Medulla oblongata (tissue), 1 donor: Measurements from ENCODE around the gene CRK.

Experiments used
- DNase-seq: peaks from one replicate; pipeline ENCODE4 v3.0.0-alpha.2; 2015; ENCODE audit errors: extremely low spot score

CRK gene

DNA sequence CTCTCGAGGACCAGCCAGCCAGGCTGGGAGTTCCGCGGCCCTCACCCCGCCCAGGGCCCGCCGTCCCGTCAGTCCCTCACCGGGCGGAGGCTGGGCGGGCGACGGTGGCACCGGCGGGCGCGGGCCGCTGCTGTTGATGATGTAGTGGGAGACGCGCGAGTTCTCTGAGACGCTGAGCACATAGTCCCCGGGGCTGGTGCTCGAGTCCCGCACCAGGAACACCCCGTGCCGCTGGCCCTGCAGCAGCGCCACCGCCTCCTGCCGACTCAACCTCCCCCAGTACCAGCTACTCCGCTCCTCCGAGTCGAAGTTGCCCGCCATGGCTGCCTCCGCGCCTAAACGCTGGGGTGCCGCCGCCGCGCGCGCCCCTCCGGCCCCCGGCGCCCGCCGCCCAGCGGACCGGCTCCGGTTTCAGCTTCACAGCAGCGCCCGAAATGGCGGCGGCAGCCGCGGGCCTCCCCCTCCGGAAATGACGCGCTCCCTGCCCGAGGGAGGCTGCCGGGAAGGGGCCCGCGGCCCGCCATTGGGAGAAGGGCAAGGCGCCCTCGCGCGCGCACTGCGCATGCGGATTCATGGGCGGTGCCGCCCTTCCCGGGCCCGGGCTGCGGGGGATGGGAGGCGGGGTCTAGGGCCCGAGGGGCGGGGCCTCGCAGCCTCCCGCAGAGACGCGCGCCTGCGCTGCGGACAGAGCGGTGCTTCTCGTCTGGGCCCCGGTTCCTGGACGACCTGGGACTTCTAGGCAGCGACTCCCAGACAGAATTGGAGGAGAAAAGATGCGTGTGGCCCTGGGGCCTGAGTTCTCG is at the start of gene CRK:
CRK (minus strand) TSS at position 436 of the 803 bp plus-strand sequence; CDS start at position 321, 115 bp downstream.
- DNase-seq: peak; percentile 98

DNA sequence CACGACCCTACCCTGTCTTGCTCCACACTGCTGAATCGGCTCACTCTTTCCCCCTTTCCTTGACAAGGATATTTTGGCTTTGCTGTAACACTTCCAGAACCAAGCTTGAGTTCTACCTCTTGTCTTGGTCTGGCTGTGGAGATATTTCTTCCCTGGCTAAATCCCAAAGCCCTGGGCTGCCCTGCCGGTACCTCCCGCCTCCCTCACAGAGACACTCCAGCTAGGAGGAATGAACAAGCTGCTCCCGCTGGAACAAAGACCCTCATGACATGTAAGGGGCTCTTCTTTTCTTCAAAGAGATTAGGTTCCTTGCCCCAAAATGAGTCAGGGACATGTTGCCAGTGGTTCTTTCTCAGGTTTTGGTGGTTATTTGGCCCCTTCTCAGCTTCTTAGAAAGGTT is 49.6 kb upstream of the CRK start:
- DNase-seq: no peak

DNA sequence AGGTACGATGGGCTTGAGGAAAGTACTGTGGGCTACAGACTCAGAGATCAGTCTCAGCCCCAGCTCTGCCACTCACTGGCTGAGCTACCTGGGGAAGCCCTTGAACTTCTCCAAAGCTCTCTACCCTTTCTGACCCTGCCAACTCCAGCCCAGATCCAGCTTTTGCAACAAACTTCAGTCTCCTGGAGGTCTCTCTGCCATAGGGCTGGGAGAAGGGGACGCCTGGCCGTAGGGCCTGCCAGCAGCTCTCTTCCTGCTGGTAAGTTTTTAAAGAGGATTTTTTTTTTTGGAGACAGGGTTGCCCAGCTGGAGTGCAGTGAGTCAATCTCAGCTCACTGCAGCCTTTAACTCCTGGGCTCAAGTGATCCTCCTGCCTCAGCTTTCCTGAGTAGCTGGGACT is 48.8 kb upstream of the CRK start:
- no peak for DNase-seq

DNA sequence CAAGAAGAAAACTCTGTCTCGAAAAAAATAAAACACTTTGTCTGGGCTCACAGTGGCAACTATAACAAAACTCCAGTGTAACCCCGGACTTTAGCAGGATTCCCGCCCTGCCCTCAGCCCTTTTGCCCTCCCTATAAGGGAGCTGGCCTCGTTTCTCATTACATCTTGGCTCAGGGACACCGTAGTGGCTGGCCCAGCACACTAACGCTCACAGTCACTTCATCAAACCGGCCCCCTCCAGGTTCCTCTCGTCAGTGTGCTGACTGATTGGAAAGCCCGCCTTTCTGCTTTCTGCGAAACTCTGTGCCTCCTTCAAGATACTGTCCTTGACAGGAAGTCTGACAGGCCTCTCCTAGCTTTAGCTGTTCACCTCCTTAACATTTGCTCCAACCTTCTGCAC is 47.7 kb upstream of the CRK start:
- no peak for DNase-seq

DNA sequence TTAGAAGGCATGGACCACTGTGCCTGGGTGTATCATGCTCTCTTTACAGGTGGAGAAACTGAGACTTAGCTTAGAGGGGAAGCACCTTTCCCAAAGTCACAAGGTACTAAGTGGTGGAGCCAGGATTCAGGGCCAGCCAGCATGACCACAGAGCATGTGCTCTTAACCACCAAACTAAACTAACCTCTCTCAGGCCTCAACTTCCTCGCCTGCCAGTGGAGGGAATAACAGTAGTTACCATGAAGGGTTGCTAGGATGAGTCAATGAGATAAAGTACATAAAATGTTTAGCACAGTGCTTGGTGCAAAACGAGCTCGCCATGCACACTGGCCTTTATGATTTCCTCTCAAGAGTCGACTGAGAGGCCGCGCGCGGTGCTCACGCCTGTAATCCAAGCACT is 42.8 kb upstream of the CRK start:
- DNase-seq: no peak

DNA sequence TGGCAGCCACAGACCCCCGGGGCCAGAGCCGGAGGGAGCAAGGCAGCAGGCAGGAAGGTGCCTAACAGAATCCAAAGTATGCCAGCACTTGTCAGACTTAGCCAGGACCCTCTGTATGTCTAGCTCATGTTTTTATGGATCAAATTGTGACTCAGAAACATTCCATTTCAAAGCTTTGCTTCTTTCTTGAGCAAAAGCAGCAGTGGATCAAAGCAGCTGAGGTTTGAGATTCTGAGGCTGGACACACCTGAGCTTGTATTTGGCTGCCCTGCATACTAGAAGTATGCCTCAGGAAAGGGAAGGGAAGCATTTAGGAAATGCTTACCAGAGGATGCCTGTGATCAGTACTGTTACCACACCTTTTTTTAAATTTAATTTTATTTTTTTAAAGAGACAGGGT is 42.2 kb upstream of the CRK start:
- no peak for DNase-seq

DNA sequence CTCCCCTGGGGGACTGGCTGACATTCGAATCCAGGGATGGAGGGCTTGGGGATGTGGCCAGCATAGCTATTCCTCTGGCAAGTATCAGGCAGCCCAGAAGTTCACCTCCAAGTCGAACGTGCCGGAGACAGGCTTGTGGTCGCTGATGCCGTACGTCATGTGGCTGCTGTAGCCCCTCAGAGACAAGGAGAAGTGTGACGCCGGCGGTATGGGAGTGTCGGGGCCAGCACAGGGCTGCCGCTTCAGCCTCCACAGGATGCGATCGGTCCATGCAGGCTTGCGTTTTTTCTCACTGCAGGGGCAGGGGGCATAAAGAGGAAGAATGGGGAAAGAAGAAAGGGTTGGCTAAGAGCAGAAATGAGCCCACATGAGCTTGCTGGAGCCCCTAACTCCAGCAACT is 41.8 kb upstream of the CRK start:
- DNase-seq: no peak

DNA sequence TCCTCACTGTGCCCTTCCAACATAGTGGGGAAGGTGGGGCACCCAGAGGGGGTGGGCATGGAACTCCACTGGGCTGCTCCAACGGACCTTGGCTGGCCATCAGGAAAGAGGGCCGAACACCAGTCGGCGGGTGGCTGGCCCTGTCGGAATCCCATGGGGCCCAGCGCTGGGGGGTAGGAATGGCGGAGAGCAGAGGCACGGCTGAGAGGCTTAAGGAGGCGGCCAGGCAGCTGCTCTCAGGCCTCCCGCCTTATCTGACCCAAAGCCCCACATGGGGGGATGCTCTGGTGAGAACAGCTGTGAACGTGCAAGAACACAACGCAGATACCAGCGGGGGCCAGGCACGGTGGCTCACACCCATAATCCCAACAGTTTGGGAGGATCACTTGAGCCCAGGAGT is 40.8 kb upstream of the CRK start:
- DNase-seq: no peak

DNA sequence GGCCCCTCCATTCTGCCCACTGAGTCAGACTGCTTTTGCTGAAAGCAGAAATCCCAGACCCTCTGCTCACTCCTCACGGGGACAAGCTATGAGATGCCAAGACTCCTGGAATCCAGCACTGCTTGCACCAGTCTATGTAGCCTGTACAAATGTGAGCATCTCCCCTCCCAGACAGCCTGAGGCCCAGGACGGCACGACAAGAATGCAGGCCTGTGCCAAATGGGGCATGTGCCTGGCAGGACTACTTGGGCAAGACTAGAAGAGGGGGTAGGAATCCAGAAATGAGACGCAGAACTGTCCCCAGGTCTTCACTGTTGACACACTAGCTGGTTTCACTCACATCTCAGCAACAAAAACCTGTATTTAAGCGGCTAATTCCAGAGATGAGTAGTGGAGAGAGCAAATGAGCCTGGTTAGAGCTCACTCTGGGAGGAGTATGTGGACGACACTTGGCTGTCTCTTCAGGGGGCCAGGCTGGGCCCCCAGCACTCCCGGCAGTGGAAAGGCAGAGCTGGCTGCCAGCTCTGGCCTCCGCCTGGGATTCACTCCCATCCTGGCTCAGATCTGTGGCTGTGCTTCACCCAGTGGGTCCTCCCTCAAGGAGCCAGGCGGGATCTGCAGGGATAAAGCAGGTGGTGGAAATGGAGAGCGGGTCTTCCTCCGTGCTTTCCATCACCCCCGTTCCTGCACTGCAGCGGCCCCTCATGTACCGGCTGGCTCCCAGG is 39.4 kb upstream of the CRK start:
- DNase-seq: peak; percentile 22

DNA sequence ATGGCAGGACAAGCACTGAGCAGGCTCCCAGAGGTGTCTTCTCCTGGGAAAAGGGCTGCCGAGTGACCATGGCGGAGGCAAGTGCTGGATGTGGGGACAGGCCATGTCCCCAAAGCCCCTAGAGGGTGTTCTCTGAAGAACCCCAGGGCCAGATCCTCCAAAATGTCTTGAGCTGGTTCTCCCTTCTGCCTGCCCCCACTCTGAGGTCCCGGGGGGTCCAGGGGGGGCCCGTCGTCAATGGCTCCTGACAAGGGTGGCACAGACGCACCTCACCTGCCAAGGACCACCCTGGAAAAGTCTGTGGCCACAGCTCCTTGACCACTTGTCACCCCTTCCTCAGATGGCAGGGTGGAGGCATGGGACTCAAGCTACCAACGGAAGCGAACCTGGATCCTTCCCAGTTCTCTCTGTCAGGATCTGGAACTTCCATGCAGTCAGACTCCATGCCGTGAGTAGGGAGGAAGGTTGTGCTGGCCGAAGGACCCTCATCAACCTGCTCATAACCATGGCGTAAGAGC is 38.8 kb upstream of the CRK start:
- DNase-seq: no peak

DNA sequence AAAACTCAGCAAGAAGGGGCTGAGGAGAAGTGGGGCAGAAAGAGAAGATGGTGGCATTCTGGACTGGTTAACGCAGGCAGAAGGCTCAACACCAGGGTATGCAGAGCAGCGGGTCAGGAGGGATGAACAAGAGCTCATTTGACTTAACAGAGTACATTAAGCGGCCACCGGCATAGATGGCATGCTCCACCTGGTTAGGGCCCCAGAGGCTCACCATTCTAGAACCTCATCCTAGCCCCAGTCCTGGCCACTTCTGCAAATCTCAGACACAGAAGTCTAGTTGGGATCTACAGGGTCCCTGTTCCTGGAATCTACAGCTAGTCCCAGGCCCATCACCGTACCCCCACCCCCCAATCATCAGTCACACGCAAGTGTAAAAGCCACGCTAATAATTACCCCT is 38.2 kb upstream of the CRK start:
- no peak for DNase-seq

DNA sequence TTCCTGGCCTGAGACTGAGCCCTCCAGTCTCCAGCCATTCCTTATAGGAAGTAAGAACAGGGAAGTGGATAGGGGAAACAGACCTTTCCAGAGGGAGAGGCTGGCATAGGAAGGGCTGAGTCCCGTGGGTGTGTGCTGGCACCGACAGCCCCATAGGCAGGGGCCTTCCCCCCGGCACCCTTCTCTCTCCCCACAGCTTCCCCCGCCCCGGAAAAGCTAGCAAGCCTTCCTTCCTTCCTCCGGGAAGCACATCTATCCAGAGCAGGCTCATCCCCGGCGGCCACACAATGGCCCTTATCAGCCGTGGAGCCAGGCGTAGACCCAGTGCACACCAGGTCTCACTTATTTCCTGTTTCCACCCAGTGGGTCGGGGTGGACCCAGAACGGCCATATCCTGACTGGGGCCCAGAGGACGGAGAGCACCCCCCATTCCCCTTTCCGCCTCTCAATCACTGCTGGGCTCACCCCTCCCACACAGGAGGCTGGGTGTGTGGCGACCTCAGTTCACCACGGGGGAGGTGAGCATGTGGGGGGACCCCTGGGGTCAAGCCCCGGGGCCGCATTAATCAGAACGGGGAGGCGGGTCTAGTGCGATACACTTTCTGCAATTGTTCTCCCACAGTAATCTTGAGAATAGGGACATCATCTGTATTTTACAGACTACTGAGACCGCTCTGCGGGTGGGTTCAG is 37.4 kb upstream of the CRK start:
- no peak for DNase-seq

DNA sequence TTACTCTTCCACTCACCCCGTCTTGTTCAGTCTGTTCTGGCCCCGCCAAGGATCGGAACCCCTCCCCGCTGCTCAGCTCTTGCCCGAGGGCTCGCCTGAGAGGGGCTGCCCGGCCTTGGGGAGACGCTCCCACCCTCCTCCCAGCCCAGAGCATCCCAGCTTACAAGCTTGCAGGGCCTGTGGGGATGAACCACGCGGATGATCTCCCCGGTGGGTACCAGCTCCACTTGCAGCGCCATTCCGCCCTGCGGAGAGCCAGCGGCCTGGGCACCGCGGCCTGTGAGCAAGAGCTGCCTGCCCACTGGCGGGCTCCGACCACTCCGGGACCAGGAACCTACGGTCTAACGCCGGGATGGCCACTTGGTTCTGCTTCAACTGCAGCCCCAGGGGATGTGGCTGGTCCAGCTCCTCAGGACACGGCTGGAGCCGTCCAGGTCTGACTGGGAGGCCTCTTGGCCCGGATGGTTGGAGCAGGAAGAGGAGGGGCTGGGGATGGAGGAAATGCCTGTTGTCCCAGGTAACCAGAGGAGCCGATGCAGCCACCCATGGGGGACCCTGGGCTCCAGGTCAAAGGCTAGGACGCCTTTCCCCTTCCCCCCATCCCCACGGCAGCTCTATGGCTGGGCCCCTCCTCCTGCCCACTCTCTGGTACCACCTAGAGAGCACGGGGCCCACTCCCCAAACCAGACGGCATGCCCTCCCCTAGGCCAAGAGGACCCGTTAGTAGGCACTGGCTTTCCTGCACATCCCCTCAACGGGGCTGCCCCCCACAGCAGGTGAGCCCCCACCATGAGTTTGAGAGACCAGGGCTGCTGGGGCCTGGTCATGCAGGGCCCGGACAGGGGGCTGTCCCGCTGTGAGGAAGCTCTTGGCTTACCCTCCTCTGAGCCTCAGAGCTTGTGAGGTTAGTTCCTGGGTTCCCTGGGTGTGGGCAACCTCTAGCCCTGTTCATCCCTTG is 36.5 kb upstream of the CRK start, which contains the start of gene MYO1C:
MYO1C (minus strand) TSS at position 438 of the 958 bp plus-strand sequence; CDS start at position 239, 199 bp downstream.
- no peak for DNase-seq

DNA sequence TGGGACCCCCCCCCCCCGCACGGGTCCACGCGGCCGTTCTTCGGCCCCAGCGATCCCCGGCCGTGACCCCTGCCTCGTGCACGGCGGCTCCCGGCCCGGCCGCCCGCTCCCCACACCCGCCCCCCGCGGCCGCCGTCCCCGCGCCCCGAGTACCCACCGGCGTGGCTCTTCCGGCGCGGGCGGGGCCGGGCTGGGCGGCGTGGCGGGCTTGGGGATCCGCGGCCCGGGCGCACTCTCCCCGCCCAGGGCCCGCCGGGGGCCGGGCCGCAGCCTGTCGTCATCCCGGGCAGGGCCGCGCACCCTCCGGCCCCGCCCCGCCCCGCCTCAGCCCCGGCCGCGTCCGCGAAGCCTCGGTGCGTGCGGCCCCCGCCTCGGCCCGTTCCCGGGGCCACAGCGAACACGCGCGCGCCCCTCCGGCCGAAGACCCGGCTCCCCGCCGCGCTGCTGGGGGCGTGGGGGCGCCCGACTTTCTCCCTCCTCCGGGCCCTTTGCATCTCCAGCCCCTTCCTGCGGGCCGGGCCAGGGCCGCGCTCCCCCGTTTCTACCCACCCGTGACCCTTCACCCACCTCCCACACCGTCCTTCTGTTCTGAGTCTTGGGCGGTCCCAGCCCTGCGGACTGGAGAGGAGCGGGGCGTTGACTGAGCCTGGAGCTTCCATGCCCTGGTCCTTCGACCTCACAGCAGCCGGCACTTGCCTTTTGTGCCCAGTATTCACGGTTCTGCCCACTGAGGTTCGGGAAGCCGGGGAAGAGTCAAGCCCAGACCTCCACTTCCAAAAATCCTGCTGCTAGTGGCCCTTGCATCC is 35.6 kb upstream of the CRK start:
- DNase-seq: peak; percentile 37

DNA sequence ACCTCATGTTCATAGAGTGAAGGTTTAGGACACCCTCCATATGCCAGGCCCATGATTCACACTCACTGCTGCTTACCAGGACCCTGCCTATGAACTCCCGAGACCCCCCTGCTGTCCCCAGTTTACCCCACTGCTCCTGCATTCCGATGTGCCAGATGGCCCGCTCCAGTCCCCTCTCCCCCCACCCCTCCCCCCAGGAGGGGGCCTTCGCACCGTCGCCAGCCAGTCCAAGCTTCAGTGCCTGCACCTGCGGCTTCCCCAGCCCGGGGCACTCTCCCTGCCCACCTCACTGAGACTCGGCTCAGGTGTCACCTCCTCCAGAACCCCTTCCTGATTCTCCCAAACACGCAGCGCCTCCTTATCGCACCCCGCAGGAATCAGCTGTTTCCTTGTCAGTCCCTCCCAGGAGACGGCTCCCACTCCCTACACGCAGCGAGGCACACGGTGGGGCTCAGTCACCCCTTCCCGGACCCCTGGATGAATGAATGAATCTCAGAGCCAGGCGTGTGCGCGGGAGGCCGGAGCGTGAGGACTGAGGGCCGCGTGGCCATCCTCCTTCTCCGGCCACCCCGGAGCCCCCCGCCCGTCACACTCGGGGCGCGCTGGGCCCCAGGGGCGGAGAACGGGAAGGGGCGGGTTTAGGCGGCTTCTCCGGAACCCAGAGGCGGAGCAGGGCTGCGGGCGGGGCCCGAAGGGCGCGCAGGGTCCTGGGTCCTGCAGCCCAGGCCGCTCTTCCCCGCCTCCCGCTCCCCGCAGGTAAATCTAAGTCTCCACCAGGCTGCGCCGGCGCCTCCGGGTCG is 34.8 kb upstream of the CRK start:
- peak; percentile 40 for DNase-seq

DNA sequence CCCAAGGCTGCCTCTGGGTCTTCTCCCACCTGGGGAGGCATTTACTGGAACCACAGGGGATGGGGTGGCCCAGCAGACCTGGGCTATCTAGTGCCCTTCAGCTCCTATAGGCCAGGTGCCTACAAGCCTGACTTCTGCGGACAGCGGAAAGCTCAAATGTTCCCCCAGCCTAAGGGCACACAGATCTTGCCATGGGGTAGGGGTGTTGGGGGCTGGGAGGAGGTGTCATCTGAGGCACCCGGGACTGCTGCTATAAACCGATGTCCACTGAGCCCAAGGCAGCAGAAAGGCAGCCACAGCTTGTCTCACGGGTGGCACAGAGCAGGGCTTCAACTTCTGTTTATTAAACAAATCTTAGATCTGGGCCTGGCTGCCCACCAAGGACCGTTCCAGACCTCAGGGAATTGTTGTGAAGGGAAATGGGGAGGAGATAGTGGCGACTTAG is 32.8 kb upstream of the CRK start:
- DNase-seq: no peak

DNA sequence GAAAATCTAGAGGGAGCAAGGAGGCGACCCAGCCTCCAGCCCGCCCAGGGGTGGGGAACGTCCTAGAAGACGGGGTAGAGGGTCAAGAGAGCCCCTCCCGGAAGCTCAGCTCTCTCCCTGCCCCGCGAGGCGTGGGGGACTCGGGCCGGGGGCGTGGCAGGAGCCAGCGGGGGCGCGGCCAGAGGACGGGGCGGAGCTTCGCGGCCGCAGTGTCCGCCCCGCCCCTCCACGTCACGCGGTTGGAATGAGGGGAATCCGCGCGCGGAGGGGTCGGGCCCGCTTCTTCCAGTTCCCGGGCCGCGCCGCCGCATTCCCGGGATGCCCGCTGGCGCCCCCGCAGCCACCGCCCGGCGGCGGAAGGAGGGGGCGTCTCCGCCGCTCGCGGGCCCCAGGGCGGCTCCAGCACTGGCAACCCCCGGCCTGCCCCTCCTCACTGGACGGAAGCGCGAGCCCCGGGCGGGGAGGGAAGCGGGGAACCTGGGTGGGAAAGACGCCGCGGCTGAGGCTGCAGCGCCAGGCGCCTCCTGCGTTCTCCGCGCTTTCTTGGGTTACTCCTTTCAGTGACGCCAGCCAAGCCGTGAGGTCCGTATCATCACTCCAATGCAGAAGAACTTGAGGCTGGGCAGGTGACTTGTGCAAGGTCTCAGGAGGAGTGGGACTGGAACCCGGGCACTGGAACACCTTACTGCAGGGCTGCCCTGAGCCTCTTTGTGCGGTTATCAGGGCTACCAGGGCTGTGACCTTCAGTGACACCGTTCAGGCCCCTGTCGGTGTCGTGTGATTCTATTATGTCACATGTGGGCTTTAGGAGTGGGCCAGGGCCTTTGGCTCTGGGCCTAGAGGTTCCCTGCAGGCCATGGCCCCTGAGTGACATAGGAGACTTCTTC is 32.1 kb upstream of the CRK start:
- peak; percentile 81 for DNase-seq
